HEK293 (cell line): Measurements from ENCODE around the gene CHST8.

Source experiments
- CTCF ChIP-seq: fragments of 450-650 bp; formaldehyde crosslinking; IDR thresholded peaks from 2 replicates; pipeline ENCODE4 v1.5.1; 2016; ENCODE audit warnings: missing biosample characterization, missing genetic modification characterization
- ELK4 ChIP-seq: IDR thresholded peaks from 2 replicates; pipeline ENCODE4 v1.6.1; 2011; ENCODE audit warnings: mild to moderate bottlenecking, low read depth, low read length, borderline replicate concordance
- KLF16 ChIP-seq: fragments of 450-650 bp; formaldehyde crosslinking; IDR thresholded peaks from 2 replicates; pipeline ENCODE4 v1.5.1; 2017; ENCODE audit warnings: missing biosample characterization, missing genetic modification characterization
- KLF7 ChIP-seq: fragments of 450-650 bp; formaldehyde crosslinking; IDR thresholded peaks from 2 replicates; pipeline ENCODE4 v1.5.1; 2016; ENCODE audit warnings: missing biosample characterization, missing genetic modification characterization, borderline replicate concordance
- ZSCAN18 ChIP-seq: fragments of 450-650 bp; formaldehyde crosslinking; IDR thresholded peaks from 2 replicates; pipeline ENCODE4 v1.5.1; 2016; ENCODE audit warnings: missing biosample characterization, missing genetic modification characterization

- no peak for TF ChIP-seq KLF16 (tag by site-specific recombination)
- TF ChIP-seq ZSCAN18, result no peak
- TF ChIP-seq KLF7 (tag by site-specific recombination), result no peak
- no peak for TF ChIP-seq ELK4
- TF ChIP-seq CTCF (tag by site-specific recombination), result no peak
Measured at GRCh38 chr19:33808399-33808798, 186.6 kb downstream of the CHST8 start.
